ENCODE results near the gene OAS1.

- TF ChIP-seq POLR2AphosphoS5 (IDR thresholded peaks at IDR 0.05; ENCODE audit: low read depth, low read length) = no peak
- no peak for TF ChIP-seq POLR2A (IDR thresholded peaks at IDR 0.05; ENCODE audit: low read depth, low read length)
Observed at GRCh38 chr12:112930350-112930749, 23.6 kb downstream of the OAS1 start.
